Hepatocyte (in vitro differentiated cells): ENCODE results near the gene OTOL1. TPM values are rescaled to one million over a fixed set of nuclear protein-coding genes. Genes with fewer than 3 reads are reported as not detected.
"Not testable (repeated sequence)": the region's sequence is repeated elsewhere in the genome, so short reads cannot be mapped to it uniquely, and the experiment has no call there.

Experiments
- DNase-seq: peaks from one replicate; pipeline ENCODE4 v3.0.0-alpha.2; 2016; ENCODE audit warnings: low spot score
- H2AFZ ChIP-seq: fragments of 200-600 bp; sonication (generic); 2 replicates; pipeline ENCODE4 v1.6.0; 2016; ENCODE audit warnings: antibody characterized with exemption, mild to moderate bottlenecking
- H3K27ac ChIP-seq: fragments of 200-600 bp; sonication (generic); 2 replicates; pipeline ENCODE4 v1.5.1; 2016; ENCODE audit warnings: mild to moderate bottlenecking
- H3K27me3 ChIP-seq: fragments of 200-600 bp; sonication (generic); 2 replicates; pipeline ENCODE4 v1.6.1; 2016
- H3K36me3 ChIP-seq: fragments of 200-600 bp; sonication (generic); replicated peaks from 2 replicates; pipeline ENCODE4 v1.5.1; 2016; ENCODE audit warnings: low read depth; ENCODE audit not compliant: insufficient read depth
- H3K4me1 ChIP-seq: fragments of 200-600 bp; sonication (generic); 2 replicates; pipeline ENCODE4 v1.5.1; 2016; ENCODE audit warnings: mild to moderate bottlenecking, moderate library complexity; ENCODE audit not compliant: insufficient read depth
- H3K4me2 ChIP-seq: fragments of 200-600 bp; sonication (generic); 2 replicates; pipeline ENCODE4 v1.6.0; 2016
- H3K4me3 ChIP-seq: fragments of 200-600 bp; sonication (generic); 2 replicates; pipeline ENCODE4 v1.5.1; 2016; ENCODE audit warnings: mild to moderate bottlenecking
- H3K79me2 ChIP-seq: fragments of 200-600 bp; sonication (generic); 2 replicates; pipeline ENCODE4 v1.6.0; 2017; ENCODE audit warnings: mild to moderate bottlenecking
- H3K9me2 ChIP-seq: fragments of 200-600 bp; sonication (generic); replicated peaks from 2 replicates; pipeline ENCODE4 v1.6.0; 2017; ENCODE audit warnings: mild to moderate bottlenecking; ENCODE audit not compliant: insufficient read depth
- H3K9me3 ChIP-seq: fragments of 200-600 bp; sonication (generic); 2 replicates; pipeline ENCODE4 v1.5.1; 2016; ENCODE audit warnings: low read depth, mild to moderate bottlenecking
- H4K20me1 ChIP-seq: fragments of 200-600 bp; sonication (generic); 2 replicates; pipeline ENCODE4 v1.6.0; 2016; ENCODE audit warnings: mild to moderate bottlenecking; ENCODE audit not compliant: insufficient read depth, poor library complexity, severe bottlenecking
- EZH2 ChIP-seq: fragments of 200-600 bp; sonication (generic); IDR thresholded peaks from 2 replicates; pipeline ENCODE4 v1.6.1; 2016; ENCODE audit warnings: antibody characterized with exemption, mild to moderate bottlenecking, borderline replicate concordance
- EZH2phosphoT487 ChIP-seq: fragments of 200-600 bp; sonication (generic); IDR thresholded peaks from one replicate; pipeline ENCODE4 v1.6.1; 2018; ENCODE audit warnings: antibody characterized with exemption, mild to moderate bottlenecking, low read depth, moderate library complexity; ENCODE audit not compliant: unreplicated experiment, severe bottlenecking
- WGBS: methylation state at CpG from one replicate; pipeline ENCODE4 v1.1.6; 2016; ENCODE audit warnings: low lambda C conversion rate; ENCODE audit errors: missing lambda C conversion rate; 5-methylcytosine and 5-hydroxymethylcytosine counted together
- polyA plus RNA-seq: library from polyadenylated mRNA; unstranded; fragments of >200 nt; fragmentation: Nextera tagmentation; extraction: Ambion mirVana; gene quantifications from 2 replicates; pipeline ENCODE4 v1.2.1, GENCODE V29; 2016
- total RNA-seq: library from RNA; depleted of rRNA; stranded (reverse); fragments of >200 nt; gene quantifications from 2 replicates; pipeline ENCODE4 v1.2.3, GENCODE V29; 2014
- TF ChIP-seq, protein P1 (sequence below): fragments of 200-600 bp; sonication (generic); IDR thresholded peaks from 2 replicates; pipeline ENCODE4 v1.5.1; 2016; ENCODE audit warnings: antibody characterized with exemption, mild to moderate bottlenecking; ENCODE audit not compliant: poor library complexity

Gene OTOL1
- total and polyA plus RNA-seq, 2 experiments from 2014 or later = not detected

DNA sequence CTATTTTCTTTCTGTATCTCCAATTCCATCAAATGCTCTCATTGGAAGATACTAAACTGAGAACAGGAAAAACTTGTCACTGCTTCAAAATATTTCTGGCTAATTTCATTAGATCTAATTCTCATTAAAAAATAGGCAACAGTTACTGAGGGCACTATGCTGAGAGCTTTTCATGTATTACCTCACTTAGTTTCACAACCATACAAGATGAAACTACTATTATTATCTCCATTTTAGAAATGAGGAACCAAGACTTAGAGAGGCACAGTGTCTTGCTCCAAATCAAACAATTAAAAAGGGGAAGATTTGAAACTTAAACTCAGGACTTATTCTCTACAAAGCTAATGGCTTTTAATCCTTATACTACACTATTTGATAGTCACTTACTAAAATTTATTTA lies 7.2 kb upstream of the OTOL1 start:
- Histone ChIP-seq H3K36me3 (no peaks in the 10 kb centered on the region), H3K9me3 (no peaks in the 10 kb centered on the region), H3K27ac (no peak overlapping the region), H3K27me3 (no peaks in the 10 kb centered on the region), H3K79me2 (no peaks in the 10 kb centered on the region), H3K9me2 (no peaks in the 10 kb centered on the region), H3K4me3 (no peak overlapping the region), H3K4me1 (no peaks in the 10 kb centered on the region), H3K4me2 (no peak overlapping the region), H4K20me1 (no peaks in the 10 kb centered on the region), H2AFZ (no peak overlapping the region)
- TF ChIP-seq, protein P1, sequence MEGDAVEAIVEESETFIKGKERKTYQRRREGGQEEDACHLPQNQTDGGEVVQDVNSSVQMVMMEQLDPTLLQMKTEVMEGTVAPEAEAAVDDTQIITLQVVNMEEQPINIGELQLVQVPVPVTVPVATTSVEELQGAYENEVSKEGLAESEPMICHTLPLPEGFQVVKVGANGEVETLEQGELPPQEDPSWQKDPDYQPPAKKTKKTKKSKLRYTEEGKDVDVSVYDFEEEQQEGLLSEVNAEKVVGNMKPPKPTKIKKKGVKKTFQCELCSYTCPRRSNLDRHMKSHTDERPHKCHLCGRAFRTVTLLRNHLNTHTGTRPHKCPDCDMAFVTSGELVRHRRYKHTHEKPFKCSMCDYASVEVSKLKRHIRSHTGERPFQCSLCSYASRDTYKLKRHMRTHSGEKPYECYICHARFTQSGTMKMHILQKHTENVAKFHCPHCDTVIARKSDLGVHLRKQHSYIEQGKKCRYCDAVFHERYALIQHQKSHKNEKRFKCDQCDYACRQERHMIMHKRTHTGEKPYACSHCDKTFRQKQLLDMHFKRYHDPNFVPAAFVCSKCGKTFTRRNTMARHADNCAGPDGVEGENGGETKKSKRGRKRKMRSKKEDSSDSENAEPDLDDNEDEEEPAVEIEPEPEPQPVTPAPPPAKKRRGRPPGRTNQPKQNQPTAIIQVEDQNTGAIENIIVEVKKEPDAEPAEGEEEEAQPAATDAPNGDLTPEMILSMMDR = no peak
- TF ChIP-seq EZH2phosphoT487 = no peak
- no peak for TF ChIP-seq EZH2
- DNase-seq = no peak

DNA sequence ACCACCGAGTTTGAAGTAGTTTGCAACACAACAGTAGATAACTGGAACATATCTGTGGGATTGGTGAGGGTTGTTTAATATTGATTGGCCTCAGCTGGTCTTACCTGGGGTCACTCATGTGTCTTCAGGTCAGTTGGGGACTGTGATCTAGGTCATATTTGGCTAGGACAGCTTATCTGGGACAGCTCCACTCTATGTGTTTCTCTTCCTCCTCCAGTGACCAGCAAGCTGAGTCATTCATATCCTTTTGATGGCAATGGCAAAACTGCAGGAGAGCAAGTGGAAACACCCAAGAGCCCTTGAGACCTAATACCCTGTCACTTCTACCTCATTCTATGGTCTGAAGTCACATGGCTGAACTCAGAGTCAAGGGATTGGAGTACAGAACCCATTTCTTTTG lies 5.8 kb upstream of the OTOL1 start:
- DNase-seq, H3K27me3 ChIP-seq, H3K79me2 ChIP-seq, H4K20me1 ChIP-seq, H3K9me2 ChIP-seq, H3K27ac ChIP-seq, H3K9me3 ChIP-seq, H3K4me3 ChIP-seq, H3K36me3 ChIP-seq, H3K4me2 ChIP-seq, H2AFZ ChIP-seq, H3K4me1 ChIP-seq: not testable (repeated sequence)
- 82% methylated on average over 1 of the region's 1 CpG for WGBS

DNA sequence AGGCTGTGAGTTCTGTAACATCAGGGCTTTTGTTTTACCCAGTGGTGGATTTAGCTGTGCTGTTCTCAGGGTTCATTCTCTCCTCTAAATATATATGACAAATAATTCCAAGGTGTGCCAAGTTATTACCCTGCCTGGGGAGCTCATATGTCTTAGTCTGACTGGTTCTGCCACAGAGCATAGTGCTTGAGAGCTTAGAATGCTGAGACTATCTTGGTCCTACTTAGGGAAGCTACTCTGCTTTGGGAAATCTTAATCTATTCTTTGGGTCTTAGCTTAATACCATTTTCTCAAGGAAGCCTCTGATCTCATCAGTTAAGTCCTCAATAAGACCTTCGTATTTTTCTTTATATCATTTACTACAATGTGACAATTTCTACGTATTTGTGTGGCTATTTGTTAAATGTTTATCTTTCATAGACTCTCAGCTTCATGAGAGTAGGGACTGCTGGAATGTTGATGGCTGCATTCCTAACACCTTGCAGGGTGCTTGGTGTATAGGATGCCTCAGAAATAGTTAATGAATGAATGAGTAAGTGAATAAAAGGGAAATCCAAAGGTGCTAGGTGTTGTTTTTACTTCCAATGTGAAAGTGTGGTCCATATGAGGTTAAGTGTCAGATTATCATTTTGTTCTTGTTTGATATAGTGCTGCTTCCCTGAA lies 1.8 kb downstream of the OTOL1 start:
- TF ChIP-seq, protein P1 = no peak
- TF ChIP-seq EZH2phosphoT487 (no peak), EZH2 (no peak)
- Histone ChIP-seq H4K20me1 (no peaks in the 10 kb centered on the region), H3K79me2 (no peaks in the 10 kb centered on the region), H3K4me3 (no peak overlapping the region), H3K27ac (no peak overlapping the region), H3K4me1 (no peaks in the 10 kb centered on the region), H2AFZ (no peak overlapping the region), H3K36me3 (no peaks in the 10 kb centered on the region), H3K9me2 (no peaks in the 10 kb centered on the region), H3K4me2 (no peak overlapping the region), H3K9me3 (no peaks in the 10 kb centered on the region), H3K27me3 (no peaks in the 10 kb centered on the region)
- WGBS = 55% methylated on average over 2 of the region's 2 CpGs
- no peak for DNase-seq

DNA sequence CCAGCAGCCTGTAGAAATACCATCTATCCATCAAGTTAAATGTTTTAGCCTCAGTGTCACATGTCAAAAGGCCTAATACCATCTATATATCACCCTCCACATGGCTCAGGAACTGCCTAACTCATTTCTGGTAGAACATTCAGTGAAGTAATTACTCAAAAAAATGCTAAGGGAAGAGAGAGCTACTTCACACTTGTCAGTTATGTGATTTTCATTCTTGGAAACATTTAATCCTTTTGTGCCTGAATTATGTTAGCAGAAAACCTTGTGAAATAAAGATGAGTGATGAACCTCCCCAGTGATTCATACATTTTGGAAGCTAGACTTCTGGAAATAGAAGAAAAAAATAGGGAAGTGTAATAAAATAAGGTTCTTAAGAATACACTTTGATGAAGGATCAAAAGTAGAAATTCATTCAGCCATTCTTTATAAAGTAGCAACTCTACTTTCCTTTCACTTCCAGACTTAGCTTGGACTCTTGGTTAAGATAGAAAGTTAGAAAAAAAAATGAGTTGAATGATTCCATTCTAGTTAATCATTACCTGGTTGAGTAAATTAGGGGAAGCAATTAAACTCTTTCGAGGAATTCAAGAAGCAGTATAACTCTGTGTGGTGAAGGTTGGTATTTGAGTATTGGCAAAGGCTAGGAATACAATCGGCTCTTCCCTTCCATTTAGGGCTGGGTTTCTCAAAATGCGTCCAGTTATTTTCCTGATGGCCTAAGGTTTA lies 3.6 kb downstream of the OTOL1 start:
- Histone ChIP-seq H3K27ac (no peak overlapping the region), H3K4me3 (no peak overlapping the region), H3K36me3 (no peaks in the 10 kb centered on the region), H3K9me2 (no peaks in the 10 kb centered on the region), H3K27me3 (no peaks in the 10 kb centered on the region), H3K79me2 (no peaks in the 10 kb centered on the region), H3K9me3 (no peaks in the 10 kb centered on the region), H3K4me2 (no peak overlapping the region), H2AFZ (no peak overlapping the region), H4K20me1 (no peaks in the 10 kb centered on the region), H3K4me1 (no peaks in the 10 kb centered on the region)
- WGBS = 64% methylated on average over 3 of the region's 3 CpGs
- TF ChIP-seq EZH2 = no peak
- no peak for TF ChIP-seq EZH2phosphoT487
- TF ChIP-seq, protein P1 = no peak
- DNase-seq = no peak
